HG02970 (cell line): ENCODE results near the gene RPL13.

Experiments used
- ATAC-seq: cut with Tn5 transposase; IDR thresholded peaks from one replicate; pipeline ENCODE4 v1.9.1; 2021; ENCODE audit warnings: mild to moderate bottlenecking, moderate library complexity, moderate number of reproducible peaks; ENCODE audit not compliant: unreplicated experiment, low FRiP score

The RPL13 gene

GRCh38 chr16:89544713-89545043 lies 15.8 kb upstream of the RPL13 start:
- no peak for ATAC-seq

GRCh38 chr16:89545044-89545830 lies 15.2 kb upstream of the RPL13 start:
- no peak for ATAC-seq

- no peak for ATAC-seq
These were observed 14.5 kb upstream of the RPL13 start for GRCh38 chr16:89545831-89546574.

GRCh38 chr16:89546781-89547180 lies 13.7 kb upstream of the RPL13 start:
- ATAC-seq: no peak

GRCh38 chr16:89547291-89547690 lies 13.2 kb upstream of the RPL13 start:
- ATAC-seq: no peak

- no peak for ATAC-seq
These were observed 12.6 kb upstream of the RPL13 start for GRCh38 chr16:89547860-89548259.

- ATAC-seq: no peak
These were observed 12.0 kb upstream of the RPL13 start for GRCh38 chr16:89548344-89549006.

GRCh38 chr16:89549007-89549700 lies 11.3 kb upstream of the RPL13 start:
- no peak for ATAC-seq

- no peak for ATAC-seq
These were observed 10.0 kb upstream of the RPL13 start for GRCh38 chr16:89550421-89551007.

- ATAC-seq: no peak
These were observed 8.2 kb upstream of the RPL13 start for GRCh38 chr16:89552329-89552728.

GRCh38 chr16:89552913-89553312 lies 7.6 kb upstream of the RPL13 start:
- ATAC-seq: no peak

- no peak for ATAC-seq
These were observed 6.7 kb upstream of the RPL13 start for GRCh38 chr16:89553733-89554132.

GRCh38 chr16:89554343-89554742 lies 6.1 kb upstream of the RPL13 start:
- no peak for ATAC-seq

GRCh38 chr16:89555265-89555664 lies 5.2 kb upstream of the RPL13 start:
- ATAC-seq: no peak

GRCh38 chr16:89555780-89556179 lies 4.7 kb upstream of the RPL13 start:
- ATAC-seq: no peak

- ATAC-seq: no peak
These were observed 3.5 kb upstream of the RPL13 start for GRCh38 chr16:89556750-89557689.

GRCh38 chr16:89557690-89558490 lies 2.6 kb upstream of the RPL13 start:
- ATAC-seq: no peak

- no peak for ATAC-seq
These were observed 831 bp downstream of the RPL13 start for GRCh38 chr16:89561142-89561883.
